Heart right ventricle (tissue), 16 donors: ENCODE results near the gene EGLN2. TPM values are rescaled to one million over a fixed set of nuclear protein-coding genes. Genes with fewer than 3 reads are reported as not detected.
"Not testable (repeated sequence)": the region's sequence is repeated elsewhere in the genome, so short reads cannot be mapped to it uniquely, and the experiment has no call there.

Source experiments
- ATAC-seq, 8 donors: fragments of 200-7000 bp; cut with Tn5 transposase; one replicate each; pipeline ENCODE4 v1.9.1; 2020; ENCODE audit warnings: mild to moderate bottlenecking in 8 of 8, moderate library complexity in 8 of 8, moderate number of reproducible peaks in 1 of 8
- DNase-seq, 2 donors: peaks; one replicate each; pipeline ENCODE4 v3.0.0-alpha.2; 2020
- H3K27ac ChIP-seq, 10 donors: fragments of 200-600 bp; sonication (generic) in 2 of 10; one replicate each; pipeline versions ENCODE4 v1.5.0 to v1.8.0; 2020 to 2022; ENCODE audit warnings: mild to moderate bottlenecking in 3 of 10
- H3K27me3 ChIP-seq, 7 donors: fragments of 200-600 bp; one replicate each; pipeline ENCODE4 v1.8.0; 2021 to 2022; ENCODE audit warnings: mild to moderate bottlenecking in 2 of 7
- H3K36me3 ChIP-seq, 9 donors: fragments of 200-600 bp; sonication (generic) in 1 of 9; one replicate each; pipeline versions ENCODE4 v1.5.0 to v1.8.0; 2020 to 2022; ENCODE audit warnings: mild to moderate bottlenecking in 2 of 9
- H3K4me1 ChIP-seq, 9 donors: fragments of 200-600 bp; sonication (generic) in 1 of 9; one replicate each; pipeline versions ENCODE4 v1.5.0 to v1.8.0; 2020 to 2022; ENCODE audit warnings: mild to moderate bottlenecking in 4 of 9
- H3K4me3 ChIP-seq, 10 donors: fragments of 200-600 bp; sonication (generic) in 2 of 10; one replicate each; pipeline versions ENCODE4 v1.5.0 to v1.8.0; 2020 to 2022; ENCODE audit warnings: mild to moderate bottlenecking in 7 of 10, moderate library complexity in 2 of 10
- H3K9me3 ChIP-seq, 11 donors: fragments of 200-600 bp in 10 of 11; sonication (generic) in 2 of 11; one replicate each; pipeline versions ENCODE4 v1.5.0 to v1.8.0; 2013 to 2022; ENCODE audit warnings: mild to moderate bottlenecking in 2 of 11, control low read depth in 1 of 11, moderate library complexity in 1 of 11
- CTCF ChIP-seq, 9 donors: fragments of 200-600 bp; sonication (generic) in 2 of 9; IDR thresholded peaks; one replicate each; pipeline versions ENCODE4 v1.5.0 to v1.8.0; 2021 to 2022; ENCODE audit warnings: antibody characterized with exemption in 9 of 9, mild to moderate bottlenecking in 5 of 9, moderate library complexity in 1 of 9
- WGBS, 2 donors: extraction: QIAGEN DNeasy Blood & Tissue Kit; methylation state at CpG; one replicate each; pipeline ENCODE4 v1.1.7; 2013; ENCODE audit warnings: inconsistent platforms in 1 of 2; 5-methylcytosine and 5-hydroxymethylcytosine counted together
- intact Hi-C, 10 donors: fragments of 100-400 bp; cut with DNase I; formaldehyde crosslinking; loops; one replicate each; pipeline versions ENCODE4 v1.11.1 to v1.14.2; 2022
- polyA plus RNA-seq, 2 donors: library from polyadenylated mRNA; stranded (reverse); fragments of 200-250 nt; gene quantifications; one replicate each; pipeline ENCODE4 v1.2.3, GENCODE V29; 2013
- total RNA-seq, 10 donors: library from RNA; stranded (reverse); fragmentation: NEBNext Ultra II Directional in 3 of 10; extraction: Animal tissue kit (Norgen Biotek cat#: 25700) in 3 of 10; gene quantifications; one replicate each; pipeline versions ENCODE4 v1.2.1 to v1.2.4, GENCODE V29; 2021 to 2023
- donor health status: Arrhythmogenic right ventricular cardiomyopathy.
- donor health status: ischemic (EF 13 %, LVEDD 7.1; RV severe dilation, severe dysfunction).
- donor health status: healthy with polysubstance abuse.
- donor health status: DM: no; HTN: yes; CAD: no.
- donor health status: DM: no; HTN: no; CAD: no.
- donor health status: ischemic (EF 25% LVEDD 6.9; RV normal size, moderate dysfunction).
- donor health status: ischemic (EF 25% LVEDD 5.7; RV mildly dilated, moderate dysfunction).
- donor health status: healthy.
- donor health status: DM: yes; HTN: yes; CAD: no.
- donor health status: Ischemic cardiomyopathy.
- donor health status: ischemic (EF 35%, LVEDD 5.7; RV mildly dilated, moderate dysfunction).
- donor health status: nonischemic (EF 11% LVEDD 7.7; RV severe dilation, severe dysfunction).
- donor health status: DM: yes; HTN: yes; CAD: no.
- donor health status: PGD.
- donor health status: ischemic (EF 29% LVEDD 5.4; RV normal size, mild dysfunction).
- donor health status: nonischemic (EF 23%, LVEDD 6.1; RV moderate dilation, normal function).

EGLN2 gene
- total and polyA plus RNA-seq, 12 donors = 31.8 to 78.6 (median 46.0) TPM

DNA sequence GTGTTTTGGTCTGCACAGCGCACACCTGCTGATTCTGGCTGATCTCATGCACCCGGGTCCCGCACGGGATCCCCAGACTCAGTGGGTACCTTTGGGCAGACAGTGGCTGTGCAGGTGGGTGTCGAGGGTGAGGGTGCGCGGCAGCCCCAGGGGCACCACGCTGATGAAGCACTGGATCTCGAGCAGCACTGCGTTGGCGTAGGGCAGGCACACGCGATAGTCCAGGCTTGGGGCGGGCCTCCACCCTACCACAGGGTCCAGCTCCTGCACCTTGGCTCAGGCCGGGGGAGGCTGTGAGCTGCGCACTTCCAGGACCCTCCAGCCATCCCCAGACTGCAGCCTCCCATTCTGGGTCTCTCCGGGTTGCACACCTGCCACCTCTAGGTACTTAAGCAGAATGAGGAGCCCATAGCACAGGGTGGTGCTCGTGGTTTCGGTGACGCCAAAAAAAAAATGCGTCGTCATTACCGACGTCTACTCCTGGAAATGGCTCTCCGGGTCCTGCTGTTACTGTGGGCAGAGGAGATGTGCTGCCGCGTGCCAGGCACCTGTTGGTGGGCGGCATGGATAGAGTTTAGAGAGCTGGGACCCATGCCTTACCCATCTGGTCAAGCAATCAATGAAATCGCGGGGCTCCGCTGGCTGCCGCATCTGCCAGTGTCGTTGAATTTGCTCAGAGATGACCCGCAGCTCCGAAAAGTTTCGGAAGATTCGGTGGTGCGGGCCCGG, 10.5 kb downstream of the EGLN2 start:
- H3K27me3 ChIP-seq = no peaks in the 10 kb centered on the region
- no peak for TF ChIP-seq CTCF (IDR thresholded peaks at IDR 0.05)
- intact Hi-C loops = loop anchor here in 6 of 10 donors (5.0 to 10.0 kb wide), 4 partner anchors 92 to 395 kb away; partner anchors contain the start of genes COQ8B (in 2 of the 6), ITPKC (in 2 of the 6) and PRX (in 1 of the 6)
- H3K4me3 ChIP-seq = peak overlapping the region in 4 of 10 donors; percentile 52 to 64 (median 58)
- WGBS, 2 donors = 88 to 89% methylated on average over 39 of the region's 39 CpGs
- DNase-seq = no peak
- peak overlapping the region in 8 of 10 donors; percentile 71 to 91 (median 82) for H3K27ac ChIP-seq
- no peaks in the 10 kb centered on the region for H3K9me3 ChIP-seq
- H3K4me1 ChIP-seq = peaks cover 25 to 85% (median 68%) of the 10 kb centered on the region in 9 donors
- peaks cover 0 to 46% (median 11%) of the 10 kb centered on the region in 9 donors for H3K36me3 ChIP-seq
- ATAC-seq = no peak

- Histone ChIP-seq H3K36me3 (peaks cover 0 to 40% (median 11%) of the 10 kb centered on the region in 9 donors), H3K9me3 (no peaks in the 10 kb centered on the region), H3K4me1 (peaks cover 19 to 79% (median 61%) of the 10 kb centered on the region in 9 donors), H3K27ac (peak overlapping the region in 9 of 10 donors; percentile 68 to 91 (median 79)), H3K27me3 (no peaks in the 10 kb centered on the region), H3K4me3 (peak overlapping the region in 9 of 10 donors; percentile 29 to 64 (median 55))
- ATAC-seq = no peak
- TF ChIP-seq CTCF (IDR thresholded peaks at IDR 0.05) = no peak
- intact Hi-C loops = loop anchor here in 1 of 10 donors (5.0 kb wide), 1 partner anchor 322 kb away; no protein-coding TSS in a partner anchor
- DNase-seq = no peak
- 33 to 41% methylated on average over 14 of the region's 14 CpGs for WGBS, 2 donors
Observed at GRCh38 chr19:40810160-40810559, 11.2 kb downstream of the EGLN2 start.

- intact Hi-C loops = loop anchor here in 1 of 10 donors (5.0 kb wide), 1 partner anchor 321 kb away; no protein-coding TSS in a partner anchor
- DNase-seq = peak; percentile 76 to 81
- H3K4me3 ChIP-seq = peak overlapping the region; percentile 10 to 64 (median 54)
- H3K36me3 ChIP-seq = peaks cover 0 to 33% (median 11%) of the 10 kb centered on the region in 9 donors
- ATAC-seq = peak; percentile 86 to 93 (median 91)
- H3K4me1 ChIP-seq = peaks cover 12 to 72% (median 55%) of the 10 kb centered on the region in 9 donors
- WGBS, 2 donors = 1 to 4% methylated on average over 52 to 64 of the region's 65 CpGs
- H3K27ac ChIP-seq = peak overlapping the region in 9 of 10 donors; percentile 68 to 91 (median 79)
- TF ChIP-seq CTCF (IDR thresholded peaks at IDR 0.05) = peak in 4 of 9 donors; percentile 6 to 22 (median 17)
- H3K9me3 ChIP-seq, H3K27me3 ChIP-seq: not testable (repeated sequence)
Observed at GRCh38 chr19:40810649-40811408, 11.8 kb downstream of the EGLN2 start.
